Measurements from ENCODE around the gene DDAH2.

DDAH2 gene

DNA sequence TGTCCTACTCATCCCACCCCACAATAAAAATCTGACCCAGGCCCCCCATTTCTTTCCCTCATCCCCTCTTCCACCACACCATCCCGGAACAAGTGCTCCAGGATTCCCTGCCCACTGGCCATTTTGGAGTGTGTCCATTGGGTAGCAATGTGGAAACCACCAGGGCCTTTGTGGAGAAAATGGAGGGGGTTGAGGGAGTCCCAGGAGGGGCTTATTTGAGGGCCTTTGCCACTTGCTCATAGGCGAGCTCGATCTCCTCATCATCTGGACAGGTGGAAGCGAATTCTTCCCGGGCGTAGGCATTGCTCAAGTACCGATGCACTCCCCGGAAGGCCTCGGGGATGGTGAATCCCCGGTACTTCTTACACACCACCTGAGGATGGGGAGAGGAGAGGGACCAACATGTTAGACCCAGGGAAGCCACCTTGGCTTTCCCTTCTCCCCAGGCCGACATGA, 1.6 kb upstream of the DDAH2 start:
- DNase-seq (ENCODE audit: low read depth in 2 of 2), result no peak

DNA sequence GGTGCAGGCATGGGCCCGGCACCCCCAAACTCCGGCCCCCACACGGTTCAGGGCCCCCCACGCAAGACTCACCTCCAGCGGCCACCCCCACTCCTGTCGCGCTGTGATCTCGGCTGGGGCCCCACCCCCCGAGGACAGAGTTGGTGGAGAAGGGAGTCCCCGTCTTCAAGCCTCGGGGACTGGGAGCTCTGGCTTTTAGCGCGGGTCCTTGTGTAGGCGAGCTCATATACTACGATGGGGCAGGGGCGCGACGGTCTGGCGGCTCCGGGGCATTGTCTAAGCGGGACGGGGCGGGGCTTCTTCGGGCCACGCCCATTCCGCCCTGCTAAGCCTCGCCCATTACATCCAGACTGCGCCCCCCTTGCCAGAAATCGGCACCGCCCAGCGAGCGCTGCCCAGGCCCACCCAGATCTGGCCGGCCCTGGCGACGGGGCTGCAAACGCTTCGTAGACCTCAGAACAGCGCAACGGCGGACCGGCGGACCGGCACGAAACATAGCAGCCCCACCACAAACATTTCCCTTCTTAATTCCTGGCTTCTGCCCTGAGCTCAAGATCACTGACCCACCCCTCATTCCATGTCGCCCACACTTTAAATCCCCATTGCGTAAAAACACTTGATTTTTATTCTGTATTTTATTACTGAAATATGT, 1.0 kb upstream of the DDAH2 start:
- DNase-seq (ENCODE audit: low read depth in 2 of 2), result peak; percentile 23 to 46

DNA sequence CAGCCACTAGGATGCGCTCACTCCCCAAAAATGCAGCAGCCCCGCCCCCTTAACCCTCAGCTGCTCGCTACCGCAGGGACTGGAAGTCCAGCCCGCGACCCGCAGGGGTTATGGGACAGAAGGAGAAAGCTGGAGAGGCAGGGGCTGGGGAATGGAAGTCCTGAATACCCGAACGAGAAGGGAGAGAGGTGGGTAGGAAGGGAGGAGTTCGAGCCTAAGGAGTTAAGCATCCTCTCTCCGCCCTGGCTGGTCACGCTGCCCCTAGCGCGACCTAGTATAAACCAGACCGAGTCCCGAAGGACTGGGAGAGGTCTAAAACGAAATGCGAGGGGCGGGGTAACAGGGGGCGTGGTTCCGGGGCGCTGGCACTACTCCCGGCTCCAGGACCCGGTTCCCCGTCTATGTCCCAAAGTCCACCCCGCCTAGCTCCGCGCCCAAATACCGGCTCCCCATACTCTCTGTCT, 448 bp upstream of the DDAH2 start:
- DNase-seq (ENCODE audit: low read depth in 2 of 2), result peak; percentile 59 to 68

DNA sequence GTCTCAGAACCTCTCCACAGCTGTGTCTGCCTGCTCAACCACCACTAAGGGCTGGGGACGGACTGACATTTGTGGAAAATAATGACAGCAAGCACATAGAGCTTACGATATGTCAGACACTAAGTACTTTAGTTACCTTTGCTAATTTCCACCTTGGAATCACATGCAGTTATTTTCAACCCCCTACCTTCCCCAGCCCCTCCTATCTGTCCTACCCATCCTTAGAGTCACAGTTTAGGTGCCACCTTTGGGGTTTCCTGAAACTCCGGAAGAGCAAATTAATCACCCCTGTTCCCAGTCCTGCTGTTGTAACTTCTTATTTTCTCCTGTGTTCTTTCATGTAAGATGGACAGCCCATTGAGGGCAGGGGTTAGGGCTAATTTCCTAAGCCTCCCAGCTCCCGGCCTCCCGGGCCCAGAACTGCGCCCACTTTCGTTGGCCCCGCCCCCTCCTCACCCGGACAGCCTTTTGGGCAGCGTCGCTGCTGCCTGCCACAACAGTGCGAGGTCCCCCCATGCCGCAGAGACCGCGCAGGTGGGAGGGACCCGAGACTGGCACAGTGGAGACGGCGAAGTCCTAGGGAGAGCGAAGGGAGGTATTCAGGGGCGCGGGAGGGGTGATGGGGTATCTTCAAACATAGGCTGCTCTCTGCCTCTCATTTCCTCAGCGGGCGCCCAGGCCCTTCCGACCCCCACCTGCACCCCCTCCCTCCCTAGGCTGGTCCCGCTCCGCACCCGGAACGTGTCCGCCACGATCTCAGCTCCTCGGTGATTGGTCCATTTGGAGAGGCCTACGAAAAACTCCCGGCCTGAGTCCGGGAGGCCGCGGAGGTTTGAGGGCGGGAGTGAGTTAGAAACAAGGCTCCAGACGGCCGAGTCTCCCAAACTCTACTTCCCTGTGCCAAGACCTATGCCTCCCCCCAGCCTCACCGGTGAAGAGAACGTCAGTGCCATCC, 1.1 kb downstream of the DDAH2 start:
- no peak for DNase-seq (ENCODE audit: low read depth in 2 of 2)

DNA sequence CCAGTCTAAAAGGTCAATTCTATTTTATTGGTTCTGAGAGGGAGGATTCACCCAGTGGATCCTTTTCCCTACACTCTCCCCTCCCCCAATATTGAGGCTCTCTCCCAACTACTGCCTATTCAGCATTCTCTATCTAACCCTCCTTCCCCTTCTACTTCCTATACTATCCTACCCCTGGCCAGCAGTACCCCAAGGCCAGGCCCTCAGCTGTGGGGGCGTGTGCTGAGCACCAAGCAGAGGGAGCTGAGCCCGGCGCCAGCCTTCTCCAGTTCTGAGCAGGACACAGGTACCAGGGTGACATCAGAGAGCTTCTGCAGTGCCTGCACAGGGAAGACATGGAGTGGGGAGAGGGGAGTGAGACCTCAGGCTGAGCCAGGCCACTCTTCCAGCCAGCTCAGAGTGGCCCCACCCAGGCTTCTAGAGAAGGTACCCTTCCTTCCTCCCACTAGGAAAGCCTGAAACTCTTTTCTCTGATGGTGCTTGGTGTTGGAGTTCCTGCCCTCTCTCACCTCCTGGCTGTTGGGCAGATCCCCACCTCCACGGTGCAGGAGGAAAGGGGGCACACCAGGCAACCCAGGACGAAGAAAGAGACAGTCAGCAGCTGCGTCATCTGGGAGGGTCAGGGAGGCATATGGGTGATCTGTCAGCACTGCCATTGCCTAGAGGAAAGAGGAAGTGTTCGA, 1.9 kb downstream of the DDAH2 start:
- no peak for DNase-seq (ENCODE audit: low read depth in 2 of 2)

DNA sequence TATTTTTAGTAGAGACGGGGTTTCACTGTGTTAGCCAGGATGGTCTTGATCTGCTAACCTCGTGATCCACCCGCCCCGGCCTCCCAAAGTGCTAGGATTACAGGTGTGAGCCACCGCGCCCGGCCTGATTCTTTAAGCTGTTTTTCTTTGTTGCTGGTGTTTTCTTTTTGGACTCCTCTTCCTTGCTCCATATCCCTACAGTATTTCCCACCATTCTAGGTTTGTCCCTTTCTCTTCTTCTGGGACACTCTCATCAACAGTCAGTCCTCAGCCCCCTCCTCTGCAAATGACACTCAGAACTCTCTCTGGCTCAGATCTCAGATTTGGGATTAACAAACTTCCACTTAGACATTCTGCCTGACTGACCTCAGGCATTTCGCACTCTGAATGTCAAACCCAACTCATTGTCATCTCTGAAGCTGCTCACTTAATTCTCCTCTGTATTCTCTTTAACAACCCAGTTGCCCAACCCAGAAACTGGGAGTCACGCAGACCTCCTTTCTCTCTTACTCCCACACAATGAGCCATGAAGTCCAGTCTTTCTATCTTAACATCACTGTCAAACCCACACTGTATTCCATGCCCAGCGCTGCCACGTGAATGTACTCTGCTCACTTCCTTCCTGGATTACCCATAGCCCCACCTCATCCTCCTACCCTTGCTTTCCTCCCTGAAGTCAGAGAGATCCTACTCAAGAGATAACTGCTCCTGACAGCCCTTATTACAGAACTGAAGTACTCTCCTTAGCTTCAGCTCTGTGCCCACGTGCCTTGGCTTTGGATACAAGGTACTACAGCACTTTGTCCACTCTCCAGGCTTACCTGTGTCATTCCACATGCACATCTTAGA, 3.4 kb downstream of the DDAH2 start:
- DNase-seq (ENCODE audit: low read depth in 2 of 2), result no peak

DNA sequence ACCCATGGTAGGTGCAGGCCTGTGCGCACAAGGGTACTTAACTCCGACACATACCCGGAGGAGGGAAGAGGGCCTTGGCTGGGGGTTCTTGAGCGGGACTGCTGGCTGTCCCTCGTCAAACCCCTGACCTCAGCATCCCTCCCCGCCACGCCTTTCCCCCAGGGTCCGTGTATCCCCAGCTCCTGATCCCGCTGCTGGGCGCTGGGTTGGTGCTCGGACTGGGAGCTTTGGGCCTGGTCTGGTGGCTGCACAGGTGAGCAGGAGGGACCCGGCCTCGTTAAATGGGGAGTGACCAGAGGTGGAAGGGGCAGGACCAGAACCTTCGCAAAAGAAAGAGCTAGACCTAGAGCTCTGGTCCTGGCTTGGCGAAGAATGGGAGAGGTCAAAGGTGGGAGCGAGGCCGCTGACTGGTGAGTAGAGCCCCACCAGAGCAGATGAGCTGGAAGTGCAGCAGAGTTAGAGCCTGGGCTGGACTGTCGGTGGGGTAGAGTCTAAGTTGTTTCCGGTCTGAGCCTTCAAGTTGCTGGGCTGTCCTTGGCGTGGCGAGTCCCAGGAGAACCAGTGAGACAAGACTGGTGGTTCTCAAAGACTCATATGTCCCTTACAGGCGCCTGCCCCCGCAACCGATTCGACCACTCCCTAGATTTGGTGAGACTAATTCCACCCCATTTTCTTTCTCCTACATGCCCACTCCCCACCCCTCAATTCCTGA, 5.0 kb downstream of the DDAH2 start:
- no peak for DNase-seq (ENCODE audit: low read depth in 2 of 2)

DNA sequence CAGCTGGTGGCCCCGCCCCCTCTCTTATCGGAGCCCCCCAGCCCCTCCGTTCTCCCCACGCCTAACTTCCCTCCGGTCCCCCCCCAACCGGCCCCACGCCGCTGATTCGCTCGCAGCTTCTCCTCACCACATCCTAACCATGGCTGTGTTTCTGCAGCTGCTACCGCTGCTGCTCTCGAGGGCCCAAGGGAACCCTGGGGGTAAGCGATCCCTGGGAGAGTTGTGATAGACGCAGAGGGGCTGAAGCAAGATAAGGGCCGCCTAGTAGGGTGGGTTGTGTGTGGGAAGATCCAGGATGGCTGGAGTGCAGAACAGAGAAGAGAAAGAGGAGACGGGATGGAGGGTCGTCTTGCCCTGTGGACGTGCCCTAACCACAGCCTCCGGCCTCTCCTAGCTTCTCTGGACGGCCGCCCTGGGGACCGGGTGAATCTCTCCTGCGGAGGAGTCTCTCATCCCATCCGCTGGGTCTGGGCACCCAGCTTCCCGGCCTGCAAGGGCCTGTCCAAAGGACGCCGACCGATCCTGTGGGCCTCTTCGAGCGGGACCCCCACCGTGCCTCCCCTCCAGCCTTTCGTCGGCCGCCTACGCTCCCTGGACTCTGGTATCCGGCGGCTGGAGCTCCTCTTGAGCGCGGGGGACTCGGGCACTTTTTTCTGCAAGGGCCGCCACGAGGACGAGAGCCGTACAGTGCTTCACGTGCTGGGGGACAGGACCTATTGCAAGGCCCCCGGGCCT, 5.7 kb downstream of the DDAH2 start, which contains the start of gene MPIG6B:
MPIG6B (plus strand) TSS at position 129 of the 735 bp plus-strand sequence; CDS start at position 140, 11 bp downstream.
- DNase-seq (ENCODE audit: low read depth in 2 of 2), result no peak

DNA sequence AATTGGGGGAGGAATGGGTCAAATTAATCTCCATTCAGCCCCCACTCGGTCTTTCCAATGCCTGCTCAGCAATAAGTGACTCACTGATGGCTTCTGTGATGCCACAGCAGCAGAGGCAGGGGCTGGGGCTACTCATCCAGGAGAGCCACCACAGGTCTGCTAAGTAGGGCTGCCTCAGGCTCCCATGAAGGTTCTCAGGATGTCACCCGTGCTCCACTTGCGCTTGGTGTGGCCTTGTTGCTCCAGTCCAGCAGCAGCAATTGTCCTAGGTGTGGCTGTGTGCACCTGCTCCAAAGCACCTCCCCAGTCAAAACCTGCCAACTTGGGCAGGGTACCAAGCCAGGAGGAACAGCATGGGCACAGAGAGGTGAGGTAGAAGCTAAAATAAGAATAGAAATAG, 6.9 kb downstream of the DDAH2 start:
- DNase-seq (ENCODE audit: low read depth in 2 of 2), result no peak

DNA sequence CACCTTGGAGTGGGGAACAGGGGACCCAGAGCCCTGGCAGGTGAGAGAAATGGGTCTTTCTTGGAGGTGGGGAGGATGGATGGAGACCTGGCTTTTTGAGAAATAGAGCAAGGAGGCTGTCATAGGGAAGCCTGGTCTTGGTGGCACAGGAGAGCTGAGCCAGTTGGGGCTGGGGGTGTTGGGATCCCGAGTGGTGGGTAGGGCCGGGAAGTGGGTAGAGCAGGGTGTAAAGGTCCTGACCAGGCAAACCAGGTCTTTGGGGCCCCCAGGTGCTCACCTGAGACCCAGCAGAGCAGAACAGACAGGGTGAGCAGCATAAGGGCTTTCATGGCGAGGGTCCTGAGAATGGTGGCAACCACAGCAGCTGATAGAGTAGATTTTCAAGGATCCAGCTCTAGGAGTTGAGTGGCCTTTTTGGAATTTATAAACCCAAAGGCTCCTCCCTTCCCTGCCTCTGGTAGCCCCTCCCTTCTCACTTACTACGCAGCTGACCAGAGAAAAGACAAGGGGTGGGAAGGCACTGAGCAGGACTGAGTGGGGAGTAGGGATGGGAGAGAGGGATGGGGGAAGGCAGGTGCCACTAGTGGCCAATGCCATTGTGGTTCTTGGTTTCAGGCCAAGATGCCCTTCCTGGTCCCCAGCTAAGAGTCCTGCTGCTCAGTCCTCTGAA, 7.6 kb downstream of the DDAH2 start, which contains the start of gene LY6G6C:
LY6G6C (minus strand) TSS at position 396 of the 670 bp plus-strand sequence; CDS start at position 329, 67 bp downstream.
- no peak for DNase-seq (ENCODE audit: low read depth in 2 of 2)

DNA sequence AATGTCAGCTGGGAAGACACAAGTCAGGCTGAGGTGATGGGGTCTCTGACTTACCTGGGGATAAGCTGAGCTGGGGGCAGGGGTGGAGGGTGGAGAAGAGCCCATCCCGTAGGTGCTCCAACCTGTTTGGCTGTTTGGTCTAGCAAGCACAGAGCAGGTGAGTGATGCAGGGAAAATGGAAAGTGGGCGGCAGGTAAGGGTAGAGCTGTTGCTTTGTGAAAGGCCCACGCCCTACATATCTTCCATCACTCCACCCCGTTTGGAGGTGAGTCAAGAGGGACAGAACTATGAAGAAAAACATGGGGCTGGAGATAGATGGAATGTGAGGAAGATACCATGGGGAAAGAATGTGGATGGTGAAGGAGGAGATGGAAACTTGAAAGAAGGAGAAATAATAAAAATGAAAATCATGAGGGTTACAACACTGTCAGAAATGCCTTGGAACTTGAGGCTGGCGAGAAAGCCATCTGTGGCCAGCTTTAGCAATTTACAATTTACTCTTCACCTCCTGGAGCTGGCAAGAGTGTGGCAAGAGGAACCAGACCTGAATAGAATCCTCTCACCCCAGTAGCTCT, 8.8 kb downstream of the DDAH2 start:
- no peak for DNase-seq (ENCODE audit: low read depth in 2 of 2)

DNA sequence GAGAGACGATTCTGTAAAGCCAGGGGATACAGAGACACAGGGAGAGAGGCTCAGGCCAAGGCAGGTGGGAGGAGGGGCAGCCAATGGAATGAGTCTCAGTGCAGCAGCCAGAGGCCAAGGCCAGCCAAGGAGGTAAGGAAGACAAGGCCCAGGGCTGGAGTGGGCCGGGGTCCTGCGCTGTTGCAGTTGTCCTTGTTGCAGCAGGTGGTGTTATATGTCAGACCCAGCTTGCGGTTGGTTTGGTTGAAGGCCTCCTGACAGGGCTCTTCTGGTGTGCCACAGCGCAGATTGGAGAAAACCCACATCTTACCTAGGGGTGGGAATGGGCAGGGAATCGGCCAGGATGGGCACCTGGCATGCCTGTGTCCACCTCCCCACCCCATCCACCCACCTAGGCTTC, 10.1 kb downstream of the DDAH2 start:
- no peak for DNase-seq (ENCODE audit: low read depth in 2 of 2)

DNA sequence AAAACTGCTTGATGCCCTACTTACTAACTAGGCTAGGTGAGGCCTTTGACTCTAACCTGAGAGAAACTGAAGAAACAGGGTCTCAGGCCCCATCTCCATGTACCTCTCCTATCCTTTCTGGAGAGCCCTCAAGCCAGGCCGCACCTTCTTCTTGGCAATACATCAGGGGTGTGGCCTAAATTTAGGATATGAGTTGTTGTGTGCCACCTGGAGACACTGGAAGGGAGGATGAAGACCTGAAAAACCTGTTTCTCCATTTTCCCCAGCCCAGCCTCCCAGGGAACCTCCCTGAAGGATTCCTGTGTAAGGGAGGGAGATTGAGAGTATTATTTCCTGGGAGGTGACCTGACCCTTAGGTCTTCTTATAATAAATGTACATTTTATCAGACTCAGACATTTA, 10.8 kb downstream of the DDAH2 start:
- no peak for DNase-seq (ENCODE audit: low read depth in 2 of 2)

DNA sequence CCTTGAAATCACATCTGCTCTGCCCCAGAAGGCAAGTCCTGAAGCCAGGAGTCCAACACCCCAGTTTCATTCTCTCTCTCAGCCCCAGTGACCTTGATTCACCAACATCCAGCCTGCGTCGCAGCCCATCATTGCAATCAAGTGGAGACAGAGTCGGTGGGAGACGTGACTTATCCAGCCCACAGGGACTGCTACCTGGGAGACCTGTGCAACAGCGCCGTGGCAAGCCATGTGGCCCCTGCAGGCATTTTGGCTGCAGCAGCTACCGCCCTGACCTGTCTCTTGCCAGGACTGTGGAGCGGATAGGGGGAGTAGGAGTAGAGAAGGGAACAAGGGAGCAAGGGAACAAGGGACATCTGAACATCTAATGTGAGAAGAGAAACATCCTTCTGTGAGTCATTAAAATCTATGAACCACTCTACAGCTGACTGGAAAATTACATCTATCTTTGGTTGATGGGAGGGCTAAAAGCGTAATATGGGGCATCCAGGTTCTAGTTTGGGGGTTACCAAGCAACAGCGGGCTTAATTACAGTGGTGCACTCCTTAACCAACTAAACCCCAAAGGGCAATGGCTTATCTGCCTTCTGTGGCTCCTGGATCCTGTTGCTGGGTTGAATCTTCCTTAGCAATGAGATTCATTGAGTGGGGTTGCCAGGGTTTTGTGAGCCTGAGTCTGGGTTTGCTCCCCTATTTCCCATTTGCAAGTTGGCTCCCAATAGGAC, 11.4 kb downstream of the DDAH2 start:
- no peak for DNase-seq (ENCODE audit: low read depth in 2 of 2)

DNA sequence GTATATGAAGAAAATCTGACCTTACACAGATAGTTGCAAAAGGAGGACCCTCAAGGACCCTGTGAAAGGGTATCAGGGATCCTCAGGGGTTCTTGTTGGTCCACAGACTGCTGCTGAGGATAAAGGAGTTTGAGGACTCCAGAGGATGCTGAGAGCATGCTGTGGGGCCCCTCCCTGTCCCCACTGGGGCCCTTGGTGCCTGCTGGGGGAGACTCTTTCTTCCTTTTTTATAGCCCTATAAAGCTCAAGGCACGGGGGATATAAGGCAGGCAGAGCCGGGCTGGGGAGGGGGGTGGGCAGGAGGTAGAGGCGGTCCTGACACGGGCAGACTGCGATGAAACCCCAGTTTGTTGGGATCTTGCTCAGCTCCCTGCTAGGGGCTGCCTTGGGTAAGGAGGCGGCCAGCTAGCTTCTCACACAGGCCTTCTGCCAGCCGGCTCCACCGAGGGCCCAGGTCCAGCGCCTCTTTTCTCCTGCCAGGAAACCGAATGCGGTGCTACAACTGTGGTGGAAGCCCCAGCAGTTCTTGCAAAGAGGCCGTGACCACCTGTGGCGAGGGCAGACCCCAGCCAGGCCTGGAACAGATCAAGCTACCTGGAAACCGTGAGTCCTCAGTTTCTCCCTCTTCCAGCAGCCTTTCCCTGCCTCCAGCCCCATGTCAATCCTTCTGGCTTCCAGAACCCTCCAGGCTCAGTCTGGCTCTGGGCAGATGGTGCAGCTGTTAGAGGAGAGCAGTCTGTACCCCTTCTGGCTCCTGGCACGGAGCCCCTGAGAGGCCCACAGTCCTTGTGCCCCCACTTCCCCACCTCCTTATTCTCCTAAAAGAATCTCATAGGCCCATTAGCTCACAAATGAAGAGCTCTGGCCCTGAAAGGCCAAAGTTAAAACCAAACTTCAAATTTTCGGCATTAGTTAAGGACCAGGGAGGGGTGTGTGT, 13.8 kb downstream of the DDAH2 start, which contains the start of gene LY6G6D:
LY6G6D (plus strand) TSS at position 327 of the 937 bp plus-strand sequence; CDS start at position 335, 8 bp downstream.
- DNase-seq (ENCODE audit: low read depth in 2 of 2), result no peak

DNA sequence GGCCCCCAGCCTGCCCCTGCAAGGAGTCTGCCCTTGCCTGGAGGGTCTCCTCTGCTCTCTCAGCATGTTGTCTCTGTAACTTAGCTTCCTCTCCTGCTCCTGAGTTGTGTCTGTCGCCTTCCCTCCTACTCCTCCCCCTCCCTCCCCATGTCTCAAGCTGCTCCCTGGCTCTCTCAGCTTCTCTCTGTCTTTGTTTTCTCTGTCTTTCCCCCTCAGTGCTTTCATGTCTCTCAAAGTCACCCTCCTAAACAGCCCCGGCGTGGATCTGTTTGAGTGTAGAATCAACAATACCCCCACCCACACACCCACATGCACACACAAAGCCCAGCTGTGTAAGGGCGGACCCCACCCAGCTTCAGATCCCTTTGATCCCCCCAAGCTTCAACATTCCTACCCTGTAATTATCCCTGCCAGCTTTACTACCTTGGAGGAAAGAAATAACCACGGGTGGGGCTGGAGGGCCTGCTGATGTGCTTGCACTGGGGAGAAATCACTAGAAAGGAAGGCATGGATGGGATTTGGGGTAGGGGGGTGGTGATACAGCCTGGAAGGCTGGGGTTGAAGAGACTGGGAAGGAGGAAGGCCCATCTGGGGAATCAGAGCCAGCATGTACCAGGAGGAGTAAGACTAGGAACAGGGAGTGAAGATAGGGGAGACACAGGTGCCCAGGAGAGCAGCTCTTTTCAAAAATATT, 15.0 kb downstream of the DDAH2 start:
- no peak for DNase-seq (ENCODE audit: low read depth in 2 of 2)
